ENCODE results near the gene ENPP6. TPM values are rescaled to one million over a fixed set of nuclear protein-coding genes. Genes with fewer than 3 reads are reported as not detected.

ENPP6 gene
- polyA plus RNA-seq, 1 experiment, result not detected

DNA sequence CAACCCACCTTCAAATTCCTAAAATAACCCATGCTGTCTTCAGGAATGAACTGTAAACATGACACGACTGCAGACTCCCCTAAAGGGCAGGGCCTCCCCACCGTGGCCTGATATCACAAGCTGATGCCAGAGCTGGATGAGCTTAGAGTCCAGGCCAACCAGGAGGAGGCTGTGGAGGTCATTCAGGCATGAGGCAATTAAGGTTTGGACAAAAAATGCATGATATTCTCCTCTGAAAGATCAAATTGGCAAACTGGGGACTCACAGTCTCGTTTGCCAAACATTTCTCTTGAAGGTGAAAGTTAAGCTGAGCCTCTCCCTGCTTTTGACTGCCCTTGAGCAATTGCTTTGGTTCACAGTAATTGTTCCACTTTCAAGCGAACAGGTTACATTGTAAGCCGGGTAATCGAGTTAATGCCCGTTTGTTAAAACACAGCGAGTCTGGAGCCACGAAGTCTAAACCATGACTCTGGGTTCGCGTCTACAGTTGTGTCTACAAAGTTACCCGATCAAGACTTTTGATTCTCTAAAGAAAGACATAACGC is 105.6 kb downstream of the ENPP6 start:
- POLR2A ChIA-PET, result no interaction called here
- CTCF ChIA-PET, result no interaction called here
- H3K36me3 ChIP-seq (ENCODE audit: control insufficient read depth, insufficient read depth, low read length), result no peaks in the 10 kb centered on the region
- TF ChIP-seq, protein P1, sequence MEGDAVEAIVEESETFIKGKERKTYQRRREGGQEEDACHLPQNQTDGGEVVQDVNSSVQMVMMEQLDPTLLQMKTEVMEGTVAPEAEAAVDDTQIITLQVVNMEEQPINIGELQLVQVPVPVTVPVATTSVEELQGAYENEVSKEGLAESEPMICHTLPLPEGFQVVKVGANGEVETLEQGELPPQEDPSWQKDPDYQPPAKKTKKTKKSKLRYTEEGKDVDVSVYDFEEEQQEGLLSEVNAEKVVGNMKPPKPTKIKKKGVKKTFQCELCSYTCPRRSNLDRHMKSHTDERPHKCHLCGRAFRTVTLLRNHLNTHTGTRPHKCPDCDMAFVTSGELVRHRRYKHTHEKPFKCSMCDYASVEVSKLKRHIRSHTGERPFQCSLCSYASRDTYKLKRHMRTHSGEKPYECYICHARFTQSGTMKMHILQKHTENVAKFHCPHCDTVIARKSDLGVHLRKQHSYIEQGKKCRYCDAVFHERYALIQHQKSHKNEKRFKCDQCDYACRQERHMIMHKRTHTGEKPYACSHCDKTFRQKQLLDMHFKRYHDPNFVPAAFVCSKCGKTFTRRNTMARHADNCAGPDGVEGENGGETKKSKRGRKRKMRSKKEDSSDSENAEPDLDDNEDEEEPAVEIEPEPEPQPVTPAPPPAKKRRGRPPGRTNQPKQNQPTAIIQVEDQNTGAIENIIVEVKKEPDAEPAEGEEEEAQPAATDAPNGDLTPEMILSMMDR (IDR thresholded peaks at IDR 0.05; ENCODE audit: insufficient read depth, low read depth, low read length), result no peak
- no peak overlapping the region for H3K4me3 ChIP-seq (ENCODE audit: low read depth, low read length)
- no peaks in the 10 kb centered on the region for H3K27me3 ChIP-seq (ENCODE audit: control insufficient read depth, insufficient read depth, low read length)
- DNase-seq (ENCODE audit: low read depth), result no peak

DNA sequence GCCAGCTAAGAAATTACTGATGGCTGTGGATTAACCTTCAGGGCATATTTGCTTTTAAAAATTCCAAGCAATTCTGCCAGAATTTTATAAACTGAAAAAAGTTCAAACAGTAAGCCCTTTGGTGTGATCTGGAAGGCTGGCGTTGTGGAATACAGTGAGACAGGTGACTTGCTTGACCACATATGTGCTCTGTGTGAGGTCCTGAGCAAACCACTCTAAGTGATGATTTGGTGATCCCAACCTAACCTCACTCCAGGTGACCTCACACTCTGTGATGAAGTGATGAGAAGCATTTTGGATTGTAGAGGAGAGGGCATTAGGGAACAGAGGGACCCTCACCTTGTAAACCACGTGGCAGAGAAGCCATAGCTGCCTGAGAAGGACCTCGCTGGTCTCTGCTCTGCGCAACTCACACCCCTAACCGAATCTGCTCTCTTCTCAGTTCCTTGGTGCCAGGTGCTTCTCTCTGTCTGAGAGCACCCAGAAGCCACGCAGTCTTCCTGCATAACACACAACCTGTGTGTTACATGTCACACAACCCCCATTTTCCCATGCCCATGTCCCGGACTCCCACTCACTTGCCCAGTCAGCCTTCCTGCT is 106.3 kb downstream of the ENPP6 start:
- Histone ChIP-seq H3K27me3 (ENCODE audit: control insufficient read depth, insufficient read depth, low read length) (no peaks in the 10 kb centered on the region), H3K36me3 (ENCODE audit: control insufficient read depth, insufficient read depth, low read length) (no peaks in the 10 kb centered on the region), H3K4me3 (ENCODE audit: low read depth, low read length) (no peak overlapping the region)
- ChIA-PET CTCF (no interaction called here), POLR2A (no interaction called here)
- no peak for DNase-seq (ENCODE audit: low read depth)
- TF ChIP-seq, protein P1 (IDR thresholded peaks at IDR 0.05; ENCODE audit: insufficient read depth, low read depth, low read length), result no peak

DNA sequence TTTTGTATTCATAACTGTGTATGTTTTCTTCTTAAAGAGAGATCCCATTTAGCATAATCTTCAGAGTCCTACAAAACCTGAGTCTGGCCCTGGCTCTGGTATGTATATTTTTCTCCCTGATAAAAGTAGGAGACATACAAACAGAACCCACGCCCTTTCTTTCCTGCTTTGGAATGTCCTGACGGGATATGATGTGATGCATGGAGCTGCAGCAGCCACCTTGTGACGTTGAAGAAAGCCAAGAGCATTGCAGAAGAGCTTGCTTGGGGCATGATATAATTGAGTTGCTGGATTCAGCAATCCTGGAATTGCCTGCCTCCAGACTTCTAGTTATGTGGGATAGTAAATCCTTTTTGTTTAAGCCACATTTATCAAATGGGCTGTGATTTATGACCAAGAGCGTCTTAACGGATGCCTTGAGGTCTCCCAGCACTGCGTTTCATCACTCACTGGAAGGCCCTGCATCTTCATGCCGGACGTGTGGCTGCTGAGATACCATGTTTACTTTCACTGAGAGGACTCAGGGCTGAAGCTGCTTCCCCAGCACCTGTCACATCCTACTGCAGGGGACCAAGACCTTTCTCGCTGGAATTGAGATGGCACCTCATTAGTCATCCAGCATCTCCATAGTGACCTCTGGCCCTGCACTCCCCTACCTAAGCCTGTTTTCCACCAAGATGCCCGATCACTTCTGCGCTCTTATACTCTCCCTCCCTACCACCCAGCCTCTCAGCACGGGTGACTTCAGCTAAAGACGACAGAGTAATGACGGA is 107.0 kb downstream of the ENPP6 start:
- Histone ChIP-seq H3K27me3 (ENCODE audit: control insufficient read depth, insufficient read depth, low read length) (no peaks in the 10 kb centered on the region), H3K36me3 (ENCODE audit: control insufficient read depth, insufficient read depth, low read length) (no peaks in the 10 kb centered on the region), H3K4me3 (ENCODE audit: low read depth, low read length) (no peak overlapping the region)
- no peak for DNase-seq (ENCODE audit: low read depth)
- ChIA-PET CTCF (interaction anchor here (1.6 kb wide), 1 partner anchor 29 kb away, joined by 5 read pairs; no protein-coding TSS in a partner anchor), POLR2A (no interaction called here)
- TF ChIP-seq, protein P1 (IDR thresholded peaks at IDR 0.05; ENCODE audit: insufficient read depth, low read depth, low read length), result no peak

DNA sequence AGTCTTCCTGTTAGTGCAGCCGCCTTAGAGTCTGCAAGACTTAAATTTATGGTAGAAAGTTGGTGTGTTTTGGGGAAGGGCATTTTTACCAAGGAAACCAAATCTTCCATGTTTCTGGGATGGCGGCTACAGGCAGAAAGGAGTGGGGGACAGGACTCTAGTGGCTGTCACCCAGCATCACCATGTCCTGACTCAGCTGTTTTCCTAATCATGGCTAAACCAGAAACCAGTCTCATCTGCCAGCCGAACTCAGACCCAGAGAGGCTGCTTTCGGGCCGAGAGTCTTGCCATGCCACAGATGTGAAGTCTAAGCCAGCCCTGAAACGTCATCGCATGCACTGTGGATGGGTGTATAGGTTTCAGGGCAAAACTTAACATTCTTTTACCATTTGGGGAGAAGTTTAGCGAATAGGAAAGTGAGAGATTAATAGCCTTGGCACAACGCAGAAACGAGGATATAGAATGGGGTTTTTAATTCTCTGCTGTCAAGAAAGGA is 109.6 kb downstream of the ENPP6 start:
- Histone ChIP-seq H3K27me3 (ENCODE audit: control insufficient read depth, insufficient read depth, low read length) (no peaks in the 10 kb centered on the region), H3K4me3 (ENCODE audit: low read depth, low read length) (no peak overlapping the region), H3K36me3 (ENCODE audit: control insufficient read depth, insufficient read depth, low read length) (no peaks in the 10 kb centered on the region)
- TF ChIP-seq, protein P1 (IDR thresholded peaks at IDR 0.05; ENCODE audit: insufficient read depth, low read depth, low read length), result no peak
- POLR2A ChIA-PET, result no interaction called here
- no peak for DNase-seq (ENCODE audit: low read depth)
- CTCF ChIA-PET, result no interaction called here

DNA sequence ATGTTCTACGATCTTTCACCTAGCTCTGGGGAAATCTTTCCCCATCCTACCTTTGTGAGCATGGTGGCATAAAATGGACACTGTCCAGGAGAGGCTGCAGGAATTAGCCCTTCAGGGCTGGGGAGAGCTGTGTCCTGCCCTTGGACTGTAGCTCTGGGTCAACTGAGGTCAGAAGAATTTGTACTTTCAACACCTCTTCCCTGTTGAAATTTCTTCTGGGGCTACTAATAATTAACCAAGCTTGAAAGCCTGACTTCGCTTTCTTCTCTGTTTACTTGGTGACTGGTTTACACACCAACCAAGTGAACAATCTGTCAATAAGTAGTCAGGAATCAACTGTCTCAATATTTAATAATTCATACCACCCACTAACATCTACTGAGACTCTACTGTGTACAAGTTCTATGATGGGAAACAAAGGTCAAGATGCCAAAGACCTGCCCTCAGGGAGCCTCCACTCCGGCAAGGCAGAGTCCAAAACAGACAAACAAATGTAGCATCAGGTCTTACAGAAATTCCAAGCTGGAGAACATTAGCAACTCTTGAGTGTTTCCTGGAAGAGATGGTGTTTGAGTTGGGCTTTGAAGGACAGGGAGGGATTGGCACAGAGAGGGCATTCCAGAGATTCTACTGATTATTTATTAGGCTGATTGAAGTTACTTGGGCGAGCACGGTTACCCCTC is 113.1 kb downstream of the ENPP6 start:
- Histone ChIP-seq H3K4me3 (ENCODE audit: low read depth, low read length) (no peak overlapping the region), H3K36me3 (ENCODE audit: control insufficient read depth, insufficient read depth, low read length) (no peaks in the 10 kb centered on the region), H3K27me3 (ENCODE audit: control insufficient read depth, insufficient read depth, low read length) (no peaks in the 10 kb centered on the region)
- TF ChIP-seq, protein P1 (IDR thresholded peaks at IDR 0.05; ENCODE audit: insufficient read depth, low read depth, low read length), result no peak
- POLR2A ChIA-PET, result no interaction called here
- no peak for DNase-seq (ENCODE audit: low read depth)
- CTCF ChIA-PET, result no interaction called here
